Endometrium (tissue), 2 donors: ENCODE results near the gene MSL3B.

Source experiments
- FAIRE-seq: peaks from 2 replicates; lab custom pipeline; 2012; peaks lifted over from hg19 to GRCh38; lab: Jason Lieb, UNC
- donor health status: control.
- donor health status: control.

Gene MSL3B

DNA sequence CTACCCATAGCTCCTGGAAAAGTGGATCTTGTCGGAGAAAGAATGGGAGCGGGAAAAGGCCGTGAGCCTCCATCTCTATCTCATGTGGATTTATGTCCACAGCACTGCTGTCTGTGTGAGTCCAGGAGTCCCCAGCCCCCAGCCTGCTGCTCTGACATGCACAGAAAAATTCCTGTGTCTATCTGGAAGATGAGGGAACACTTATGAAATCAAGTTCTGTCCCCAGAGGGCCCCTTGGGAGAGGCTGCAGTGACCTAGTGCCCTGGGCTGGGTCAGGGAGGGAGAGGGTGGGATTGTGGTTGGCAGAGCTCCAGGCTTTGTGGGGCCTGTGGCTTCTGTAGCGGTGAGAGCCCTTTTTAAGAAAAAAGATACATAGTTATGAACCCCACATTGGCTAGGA is 51.4 kb downstream of the MSL3B start:
- no peak for FAIRE-seq

DNA sequence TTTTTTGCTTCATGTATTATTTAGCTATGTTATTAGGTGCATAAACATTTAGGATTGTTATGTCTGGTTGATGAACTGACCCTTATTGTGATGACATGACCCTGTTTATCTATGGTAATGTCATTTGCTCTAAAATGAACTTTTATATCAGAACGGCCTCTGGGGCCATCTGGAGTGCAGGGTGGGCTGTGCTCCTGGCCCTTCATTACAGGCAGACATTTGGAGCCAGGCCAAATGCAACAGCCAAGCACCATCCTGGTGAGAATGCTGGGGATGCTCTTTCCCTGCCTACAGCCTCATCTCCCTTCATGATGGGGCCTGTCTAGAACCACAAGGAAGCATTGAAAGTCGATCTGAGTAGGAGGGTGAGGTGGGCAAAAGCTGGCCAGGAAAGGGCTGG is 51.9 kb downstream of the MSL3B start:
- FAIRE-seq = no peak

DNA sequence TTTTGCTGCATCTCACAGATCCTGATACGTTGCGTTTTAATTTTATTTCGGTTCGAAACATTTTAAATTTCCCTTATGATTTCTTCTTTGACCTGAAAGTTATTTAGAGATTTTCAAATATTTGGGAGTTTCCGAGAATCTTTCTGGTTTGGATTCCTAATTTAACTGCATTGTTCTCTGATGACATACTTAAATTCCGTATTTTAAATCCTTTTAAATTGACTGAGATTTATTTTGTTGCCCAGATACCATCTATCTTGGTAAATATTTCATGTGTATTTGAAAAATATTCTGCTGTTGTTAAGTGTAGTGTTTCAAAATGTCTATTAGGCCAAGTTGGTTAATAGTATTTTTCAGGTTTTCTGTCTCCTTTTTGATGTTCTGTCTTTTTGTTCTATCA is 52.3 kb downstream of the MSL3B start:
- no peak for FAIRE-seq
